Fibroblast of peridontal ligament (primary cell): Measurements from ENCODE around the gene KCTD1.

Experiments used
- DNase-seq: peaks from one replicate; pipeline ENCODE4 v3.0.0-alpha.2; 2010; ENCODE audit errors: extremely low read depth

KCTD1 gene

GRCh38 chr18:26480897-26481795 lies 67.2 kb downstream of the KCTD1 start:
- DNase-seq = peak; percentile 79

GRCh38 chr18:26479681-26480079 lies 68.7 kb downstream of the KCTD1 start:
- DNase-seq = peak; percentile 75

GRCh38 chr18:26479065-26479680 lies 69.2 kb downstream of the KCTD1 start:
- no peak for DNase-seq

GRCh38 chr18:26477828-26478466 lies 70.4 kb downstream of the KCTD1 start:
- DNase-seq = no peak

GRCh38 chr18:26476697-26477096 lies 71.7 kb downstream of the KCTD1 start:
- DNase-seq = no peak

GRCh38 chr18:26474542-26474941 lies 73.8 kb downstream of the KCTD1 start:
- no peak for DNase-seq

- DNase-seq = peak; percentile 29
These were observed 74.7 kb downstream of the KCTD1 start for GRCh38 chr18:26473672-26474071.

- no peak for DNase-seq
These were observed 76.5 kb downstream of the KCTD1 start for GRCh38 chr18:26471826-26472225.

GRCh38 chr18:26471027-26471426 lies 77.3 kb downstream of the KCTD1 start:
- DNase-seq = no peak

- DNase-seq = no peak
These were observed 78.2 kb downstream of the KCTD1 start for GRCh38 chr18:26470011-26470637.

GRCh38 chr18:26468931-26469340 lies 79.4 kb downstream of the KCTD1 start:
- no peak for DNase-seq

- DNase-seq = no peak
These were observed 82.3 kb downstream of the KCTD1 start for GRCh38 chr18:26466026-26466425.

- no peak for DNase-seq
These were observed 82.9 kb downstream of the KCTD1 start for GRCh38 chr18:26465431-26465830.

- no peak for DNase-seq
These were observed 84.0 kb downstream of the KCTD1 start for GRCh38 chr18:26464128-26465011.

GRCh38 chr18:26462355-26462754 lies 86.0 kb downstream of the KCTD1 start:
- DNase-seq = no peak

- no peak for DNase-seq
These were observed 86.9 kb downstream of the KCTD1 start for GRCh38 chr18:26461405-26461804.

GRCh38 chr18:26460449-26461091 lies 87.8 kb downstream of the KCTD1 start:
- no peak for DNase-seq

GRCh38 chr18:26459884-26460283 lies 88.5 kb downstream of the KCTD1 start:
- DNase-seq = no peak

- no peak for DNase-seq
These were observed 89.0 kb downstream of the KCTD1 start for GRCh38 chr18:26459340-26459739.

GRCh38 chr18:26458526-26459232 lies 89.7 kb downstream of the KCTD1 start:
- DNase-seq = peak; percentile 56
